PFSK-1 (cell line): ENCODE results near the gene KIF3B.

Experiments used
- FOXP2 ChIP-seq: optimal IDR thresholded peaks from 2 replicates; pipeline ENCODE3; 2011; ENCODE audit warnings: borderline replicate concordance, control low read depth, inconsistent platforms; ENCODE audit not compliant: insufficient read depth; ENCODE audit errors: extremely low read length, extremely low read depth
- POLR2AphosphoS5 ChIP-seq: IDR thresholded peaks from 2 replicates; pipeline ENCODE4 v1.6.1; 2012; ENCODE audit warnings: low read depth, mild to moderate bottlenecking, control low read depth, low read length, moderate library complexity
- REST ChIP-seq, 2 experiments: IDR thresholded peaks; 2 replicates each; pipeline versions ENCODE4 v1.6.1 to v1.8.0; 2011 to 2012; ENCODE audit warnings: low read depth in 2 of 2, low read length in 2 of 2, control low read depth in 1 of 2, inconsistent platforms in 1 of 2, mild to moderate bottlenecking in 1 of 2, moderate library complexity in 1 of 2; ENCODE audit not compliant: insufficient read depth in 1 of 2
- SIN3A ChIP-seq: IDR thresholded peaks from 2 replicates; pipeline ENCODE4 v1.6.1; 2012; ENCODE audit warnings: mild to moderate bottlenecking, low read length, moderate library complexity, borderline replicate concordance; ENCODE audit not compliant: insufficient read depth
- TAF1 ChIP-seq: IDR thresholded peaks from 2 replicates; pipeline ENCODE4 v1.6.1; 2012; ENCODE audit warnings: low read length, control low read depth, borderline replicate concordance; ENCODE audit not compliant: insufficient read depth

KIF3B gene

GRCh38 chr20:32360333-32360634 lies 82.8 kb downstream of the KIF3B start:
- TF ChIP-seq REST (IDR thresholded peaks at IDR 0.05; ENCODE audit: insufficient read depth in 1 of 2, low read depth in 2 of 2, low read length in 2 of 2) (no peak), SIN3A (no peak), FOXP2 (no peak), POLR2AphosphoS5 (no peak), TAF1 (no peak)

- TF ChIP-seq POLR2AphosphoS5 (no peak), TAF1 (no peak), REST (IDR thresholded peaks at IDR 0.05; ENCODE audit: insufficient read depth in 1 of 2, low read depth in 2 of 2, low read length in 2 of 2) (no peak), SIN3A (no peak), FOXP2 (no peak)
Observed at GRCh38 chr20:32362901-32363364, 85.5 kb downstream of the KIF3B start.

GRCh38 chr20:32363492-32363891 lies 86.0 kb downstream of the KIF3B start:
- TF ChIP-seq REST (IDR thresholded peaks at IDR 0.05; ENCODE audit: insufficient read depth in 1 of 2, low read depth in 2 of 2, low read length in 2 of 2) (no peak), SIN3A (no peak), FOXP2 (no peak), POLR2AphosphoS5 (no peak), TAF1 (no peak)

- TF ChIP-seq POLR2AphosphoS5 = no peak
- no peak for TF ChIP-seq TAF1
- TF ChIP-seq REST (IDR thresholded peaks at IDR 0.05; ENCODE audit: insufficient read depth in 1 of 2, low read depth in 2 of 2, low read length in 2 of 2) = no peak
- TF ChIP-seq SIN3A = no peak
- no peak for TF ChIP-seq FOXP2
Observed at GRCh38 chr20:32364554-32365208, 87.2 kb downstream of the KIF3B start.

GRCh38 chr20:32365564-32365963 lies 88.1 kb downstream of the KIF3B start:
- TF ChIP-seq SIN3A = no peak
- TF ChIP-seq POLR2AphosphoS5 = no peak
- no peak for TF ChIP-seq TAF1

GRCh38 chr20:32366380-32366779 lies 88.9 kb downstream of the KIF3B start:
- no peak for TF ChIP-seq REST (IDR thresholded peaks at IDR 0.05; ENCODE audit: insufficient read depth in 1 of 2, low read depth in 2 of 2, low read length in 2 of 2)
- TF ChIP-seq SIN3A = no peak
- TF ChIP-seq TAF1 = no peak
- TF ChIP-seq POLR2AphosphoS5 = no peak
- no peak for TF ChIP-seq FOXP2
